Stimulated activated CD8-positive, alpha-beta memory T cell treated with anti-CD3 and anti-CD28 coated beads, Interleukin-12 subunit alpha, Interleukin-12 subunit beta, amount 100 ng/mL, for 4 hours (primary cell): Measurements from ENCODE around the gene WASHC2A.
"Not testable (repeated sequence)": the region's sequence is repeated elsewhere in the genome, so short reads cannot be mapped to it uniquely, and the experiment has no call there.

Experiments used
- DNase-seq: peaks from one replicate; pipeline ENCODE4 v3.0.0-alpha.2; 2020; ENCODE audit warnings: low read depth

WASHC2A gene, protein sequence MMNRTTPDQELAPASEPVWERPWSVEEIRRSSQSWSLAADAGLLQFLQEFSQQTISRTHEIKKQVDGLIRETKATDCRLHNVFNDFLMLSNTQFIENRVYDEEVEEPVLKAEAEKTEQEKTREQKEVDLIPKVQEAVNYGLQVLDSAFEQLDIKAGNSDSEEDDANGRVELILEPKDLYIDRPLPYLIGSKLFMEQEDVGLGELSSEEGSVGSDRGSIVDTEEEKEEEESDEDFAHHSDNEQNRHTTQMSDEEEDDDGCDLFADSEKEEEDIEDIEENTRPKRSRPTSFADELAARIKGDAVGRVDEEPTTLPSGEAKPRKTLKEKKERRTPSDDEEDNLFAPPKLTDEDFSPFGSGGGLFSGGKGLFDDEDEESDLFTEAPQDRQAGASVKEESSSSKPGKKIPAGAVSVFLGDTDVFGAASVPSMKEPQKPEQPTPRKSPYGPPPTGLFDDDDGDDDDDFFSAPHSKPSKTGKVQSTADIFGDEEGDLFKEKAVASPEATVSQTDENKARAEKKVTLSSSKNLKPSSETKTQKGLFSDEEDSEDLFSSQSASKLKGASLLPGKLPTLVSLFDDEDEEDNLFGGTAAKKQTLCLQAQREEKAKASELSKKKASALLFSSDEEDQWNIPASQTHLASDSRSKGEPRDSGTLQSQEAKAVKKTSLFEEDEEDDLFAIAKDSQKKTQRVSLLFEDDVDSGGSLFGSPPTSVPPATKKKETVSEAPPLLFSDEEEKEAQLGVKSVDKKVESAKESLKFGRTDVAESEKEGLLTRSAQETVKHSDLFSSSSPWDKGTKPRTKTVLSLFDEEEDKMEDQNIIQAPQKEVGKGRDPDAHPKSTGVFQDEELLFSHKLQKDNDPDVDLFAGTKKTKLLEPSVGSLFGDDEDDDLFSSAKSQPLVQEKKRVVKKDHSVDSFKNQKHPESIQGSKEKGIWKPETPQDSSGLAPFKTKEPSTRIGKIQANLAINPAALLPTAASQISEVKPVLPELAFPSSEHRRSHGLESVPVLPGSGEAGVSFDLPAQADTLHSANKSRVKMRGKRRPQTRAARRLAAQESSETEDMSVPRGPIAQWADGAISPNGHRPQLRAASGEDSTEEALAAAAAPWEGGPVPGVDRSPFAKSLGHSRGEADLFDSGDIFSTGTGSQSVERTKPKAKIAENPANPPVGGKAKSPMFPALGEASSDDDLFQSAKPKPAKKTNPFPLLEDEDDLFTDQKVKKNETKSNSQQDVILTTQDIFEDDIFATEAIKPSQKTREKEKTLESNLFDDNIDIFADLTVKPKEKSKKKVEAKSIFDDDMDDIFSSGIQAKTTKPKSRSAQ (N-terminal part only)

DNA sequence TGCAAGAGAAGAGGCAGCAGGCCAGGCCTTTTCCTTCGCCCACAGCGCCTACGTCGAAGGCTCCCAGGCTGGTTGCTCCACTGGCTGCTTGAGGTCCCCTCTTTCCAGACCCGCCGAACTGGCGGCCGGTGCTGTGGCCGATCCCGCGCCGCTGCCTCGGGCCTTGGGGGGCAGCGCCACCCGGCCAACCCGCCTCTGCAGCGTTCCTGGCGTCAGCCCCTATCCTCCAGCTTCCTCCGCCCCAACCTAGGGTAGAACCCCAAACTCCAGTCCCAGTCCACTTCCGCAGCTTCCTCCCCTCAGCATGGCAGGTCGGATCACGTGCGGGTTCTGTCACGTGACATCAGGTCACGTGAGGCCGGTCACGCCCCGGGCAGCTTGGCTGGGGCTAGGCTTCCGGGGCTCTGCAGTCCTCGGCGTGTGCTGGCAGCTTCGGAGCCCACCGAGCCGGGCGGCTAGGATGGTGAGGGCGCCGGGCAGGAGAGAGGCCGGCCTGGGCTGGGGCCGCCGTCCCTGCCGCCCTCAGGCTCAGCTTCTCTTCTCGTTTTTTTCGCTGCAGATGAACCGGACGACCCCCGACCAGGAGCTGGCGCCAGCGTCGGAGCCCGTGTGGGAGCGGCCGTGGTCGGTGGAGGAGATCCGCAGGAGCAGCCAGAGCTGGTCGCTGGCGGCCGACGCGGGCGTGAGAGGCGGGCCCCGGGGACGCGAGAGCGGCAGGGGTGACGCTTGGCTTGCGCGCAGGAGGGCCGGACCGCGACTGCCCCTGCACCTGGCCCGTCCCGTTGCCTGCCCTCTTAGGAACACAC lies at the start of gene WASHC2A:
WASHC2A (plus strand) TSS at position 409 of the 806 bp plus-strand sequence; CDS start at position 461, 52 bp downstream.
- DNase-seq, result peak; percentile 64

DNA sequence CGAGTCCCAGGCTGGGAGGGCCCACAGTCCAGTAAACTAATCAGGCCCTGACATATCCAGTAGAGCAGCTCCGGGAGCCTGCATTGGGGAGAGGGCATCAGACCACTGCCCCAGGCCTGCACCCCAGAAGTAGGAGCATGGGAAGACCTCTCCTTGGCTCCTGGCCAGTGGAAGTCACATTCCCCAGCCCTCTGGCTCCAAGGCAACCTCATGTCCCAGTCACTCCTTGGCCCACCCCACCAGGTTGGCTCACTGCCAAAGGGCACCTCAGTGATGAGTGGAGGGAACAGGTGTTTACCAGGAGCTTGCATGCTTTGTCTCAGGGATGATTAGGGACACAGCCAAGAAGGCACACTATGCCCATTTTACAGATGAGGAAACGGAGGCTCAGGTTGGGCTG lies 48.5 kb upstream of the WASHC2A start:
- not testable (repeated sequence) for DNase-seq

DNA sequence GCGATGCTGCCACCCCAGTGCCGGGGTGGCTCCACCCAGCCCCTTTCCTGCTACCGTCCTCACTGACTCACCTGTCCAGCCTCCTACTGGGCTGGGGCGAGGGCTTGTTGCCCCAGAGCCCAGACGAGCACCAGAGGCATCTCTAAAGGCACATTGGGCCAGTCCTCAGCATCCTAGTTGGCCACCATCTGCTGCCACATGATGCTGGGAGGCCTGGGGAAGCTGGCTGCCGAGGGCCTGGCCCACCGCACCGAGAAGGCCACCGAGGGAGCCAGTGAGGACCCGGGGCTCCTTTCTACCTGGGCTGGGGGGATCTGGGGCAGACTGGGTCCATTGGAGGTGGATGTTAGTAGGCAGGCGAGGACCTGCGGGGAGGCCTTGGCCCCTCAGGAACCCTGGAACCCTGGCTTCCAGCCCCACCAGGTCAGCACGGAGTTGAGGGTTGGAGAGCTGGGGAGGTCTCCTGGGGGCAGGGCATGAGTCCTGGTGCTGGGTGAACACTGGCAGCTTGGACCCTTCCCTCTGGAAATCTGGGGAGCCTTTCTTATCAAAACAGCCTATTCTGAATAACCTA lies 47.2 kb upstream of the WASHC2A start:
- not testable (repeated sequence) for DNase-seq

DNA sequence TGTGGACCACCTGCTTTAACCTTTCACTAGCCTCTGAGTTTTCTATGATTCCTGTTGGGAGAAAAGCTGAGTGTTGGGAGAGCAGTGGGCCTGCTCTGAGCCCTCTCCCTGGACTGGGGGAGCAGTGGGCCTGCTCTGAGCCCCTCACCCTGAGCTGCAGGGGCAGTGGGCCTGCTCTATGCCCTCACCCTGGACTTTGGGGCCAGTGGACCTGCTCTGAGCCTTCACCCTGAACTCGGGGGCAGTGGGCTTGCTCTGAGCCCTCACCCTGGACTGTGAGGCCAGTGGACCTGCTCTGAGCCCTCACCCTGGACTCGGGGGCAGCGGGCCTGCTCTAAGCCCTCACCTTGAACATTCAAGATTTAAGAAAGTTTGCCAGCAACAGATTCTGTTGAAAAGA lies 46.1 kb upstream of the WASHC2A start:
- no peak for DNase-seq

DNA sequence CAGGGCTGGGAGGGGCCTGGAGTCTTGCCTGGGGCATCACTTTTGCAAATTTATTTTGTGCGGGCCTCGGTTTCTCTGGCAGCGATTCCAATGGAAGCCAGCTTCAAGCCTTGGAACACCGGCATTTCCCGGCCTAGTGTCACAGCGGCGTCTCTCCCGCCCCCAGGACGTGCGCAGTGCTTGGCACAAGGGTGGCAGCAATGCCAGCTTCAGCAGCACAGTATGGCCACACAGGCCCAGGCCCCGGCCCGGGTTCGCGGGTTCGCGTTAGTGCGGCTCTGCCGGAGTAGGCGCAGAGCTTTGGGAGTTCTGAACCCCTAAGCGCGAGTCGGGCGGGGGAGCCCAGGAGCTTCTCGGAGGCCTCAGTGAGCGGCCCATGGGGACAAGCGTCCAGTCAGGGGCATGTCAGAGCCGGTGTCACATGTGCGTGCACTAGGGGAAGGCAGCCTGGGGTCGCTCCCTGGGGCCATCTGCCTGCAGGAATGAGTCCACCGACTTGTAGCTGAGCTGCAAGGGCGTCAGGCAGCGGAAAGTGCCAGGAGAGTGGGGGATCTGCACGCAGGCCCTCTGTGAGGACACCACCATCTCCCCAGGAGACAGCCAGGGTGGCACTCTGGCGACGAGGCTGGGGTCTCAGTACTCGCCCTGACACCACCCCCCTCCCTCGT lies 42.9 kb upstream of the WASHC2A start:
- not testable (repeated sequence) for DNase-seq

DNA sequence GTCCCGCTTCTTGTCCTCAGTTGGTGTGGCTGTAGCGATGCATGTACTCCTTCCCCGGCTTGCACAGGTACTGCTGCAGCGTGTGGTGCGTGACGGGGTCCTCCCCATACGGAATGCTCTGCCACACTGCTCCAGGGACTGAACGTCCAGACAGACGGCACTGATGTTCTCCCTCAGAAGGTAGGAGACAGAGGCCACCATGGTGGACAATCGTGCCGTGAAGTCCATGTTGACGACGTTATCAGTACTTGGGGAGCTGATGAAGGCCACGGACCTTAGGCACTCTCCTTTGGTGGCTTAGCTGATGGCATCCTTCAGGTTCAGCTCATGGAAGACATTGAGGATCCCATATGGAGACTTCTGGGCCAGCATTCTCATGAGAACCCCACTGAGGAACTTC lies 42.1 kb upstream of the WASHC2A start:
- DNase-seq, result no peak

DNA sequence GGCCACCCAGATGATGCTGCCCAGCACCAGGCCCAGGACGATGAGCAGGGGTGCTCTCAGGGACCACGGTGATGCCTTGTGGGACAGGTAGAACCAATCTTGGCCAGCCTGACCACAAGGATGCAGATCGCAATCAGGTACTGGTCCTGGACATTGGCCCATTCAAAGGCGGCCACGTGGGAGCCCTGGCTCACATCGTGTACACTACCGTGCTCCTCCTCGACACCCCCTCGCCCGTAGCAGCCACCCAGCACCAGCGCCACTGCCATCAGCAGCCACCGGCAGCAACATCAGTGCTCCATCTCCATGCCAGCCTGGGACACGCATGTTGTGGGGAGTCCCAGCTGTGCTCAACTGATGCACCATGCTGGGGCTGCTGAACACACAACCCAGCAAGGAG lies 40.6 kb upstream of the WASHC2A start:
- DNase-seq, result no peak

DNA sequence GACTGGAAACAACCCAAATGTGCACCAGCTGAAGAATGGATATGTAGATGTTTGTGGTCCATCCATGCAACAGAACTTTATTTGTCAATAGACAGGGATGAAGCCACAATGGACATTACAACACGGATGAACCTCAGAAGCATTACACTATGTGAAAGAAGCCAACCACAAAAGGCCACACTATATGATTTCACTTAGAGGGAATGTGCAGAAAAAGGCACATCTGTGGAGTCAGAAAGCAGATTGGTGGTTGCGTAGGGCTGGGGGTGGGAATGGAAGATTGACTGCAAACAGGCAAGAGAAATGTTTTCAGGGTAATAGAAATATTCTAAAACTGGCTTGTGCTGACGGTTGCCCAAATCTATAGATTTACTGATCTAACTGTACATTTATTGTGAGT lies 34.3 kb upstream of the WASHC2A start:
- no peak for DNase-seq

DNA sequence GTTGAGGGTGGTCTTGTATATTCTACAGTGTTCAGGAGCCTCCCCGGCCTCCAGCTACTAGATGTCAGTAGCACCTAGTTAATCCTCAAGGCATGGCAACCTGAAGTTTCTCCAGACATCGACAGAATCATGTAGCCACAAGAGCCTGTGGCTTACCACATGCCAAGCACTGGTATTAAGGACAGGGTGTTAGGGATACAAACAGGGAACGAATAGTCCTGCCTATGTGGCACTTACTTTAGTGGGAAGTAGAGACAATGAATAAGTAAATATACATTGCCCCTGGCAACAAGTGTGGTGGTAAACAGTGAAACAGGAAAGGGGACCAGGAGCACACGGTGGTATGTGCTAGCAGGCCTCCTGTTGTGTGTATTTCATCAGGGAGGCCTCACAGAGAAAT lies 32.4 kb upstream of the WASHC2A start:
- DNase-seq, result not testable (repeated sequence)

DNA sequence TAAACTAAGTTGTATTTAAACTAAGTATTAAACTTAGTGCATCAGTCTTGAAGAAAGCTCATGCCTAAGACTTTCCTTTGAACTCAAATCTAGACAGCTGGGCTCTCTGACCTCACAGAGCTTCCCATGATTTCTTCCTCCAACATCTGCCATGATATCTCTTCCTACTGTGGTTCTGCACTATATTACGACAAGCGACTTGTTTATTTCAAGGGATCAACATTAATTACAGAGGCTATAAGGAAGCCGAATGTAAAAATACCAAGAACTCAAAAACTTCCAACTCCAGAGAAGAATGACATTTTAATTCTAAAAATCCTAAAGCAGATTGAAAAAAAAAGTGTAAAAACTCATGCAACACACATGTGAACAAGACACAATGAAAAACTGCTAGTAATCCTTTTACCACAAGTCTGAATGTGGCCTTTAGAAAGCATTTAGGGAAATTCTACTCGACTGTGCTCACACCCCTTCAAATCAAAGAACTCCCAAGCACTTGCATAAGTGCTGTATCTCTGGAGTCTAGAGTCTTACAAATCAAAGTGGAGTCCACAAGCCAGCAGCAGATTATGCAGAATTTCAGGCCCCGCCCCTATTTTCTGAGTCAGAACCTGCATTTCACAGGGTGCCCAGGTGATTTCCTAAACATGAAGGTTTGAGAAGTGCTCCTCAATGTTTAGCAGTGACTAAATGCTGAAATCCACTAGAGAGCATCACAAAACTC lies 22.7 kb upstream of the WASHC2A start:
- no peak for DNase-seq

DNA sequence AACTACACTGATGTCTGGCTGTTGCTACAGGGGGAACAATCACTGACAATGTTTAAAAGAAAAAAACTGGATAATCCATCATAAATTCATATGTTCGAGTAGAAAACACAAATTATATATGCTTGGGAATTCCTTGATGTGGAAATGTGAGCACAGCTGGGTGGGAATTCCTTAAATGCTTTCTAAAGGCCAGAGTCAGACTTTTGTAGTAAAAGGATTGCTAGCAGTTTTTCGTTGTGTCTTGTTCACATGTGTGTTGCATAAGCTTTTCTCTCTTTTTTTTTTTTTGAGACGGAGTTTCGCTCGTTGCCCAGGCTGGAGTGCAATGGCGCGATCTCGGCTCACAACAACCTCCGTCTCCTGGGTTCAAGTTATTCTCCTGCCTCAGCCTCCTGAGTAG lies 21.3 kb upstream of the WASHC2A start:
- DNase-seq, result not testable (repeated sequence)

DNA sequence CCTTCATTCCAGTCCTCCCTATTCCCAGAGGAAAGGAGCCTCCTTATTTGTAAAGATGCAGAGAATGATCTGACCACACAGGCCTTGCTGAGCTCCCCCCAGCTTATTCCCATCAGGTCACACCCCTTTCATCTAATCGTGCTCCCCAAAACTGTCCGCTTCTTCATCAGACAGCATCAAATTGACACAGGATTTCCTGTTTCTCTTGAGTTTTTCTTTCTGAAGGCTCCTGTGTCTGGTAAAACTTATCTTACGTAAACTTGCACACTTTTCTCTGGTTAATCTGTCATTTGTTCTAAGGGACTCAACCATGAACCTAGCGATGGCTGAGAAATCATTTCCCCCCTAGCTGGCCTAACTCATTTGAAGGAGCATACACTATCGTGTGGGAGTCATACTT lies 20.2 kb upstream of the WASHC2A start:
- DNase-seq, result not testable (repeated sequence)

DNA sequence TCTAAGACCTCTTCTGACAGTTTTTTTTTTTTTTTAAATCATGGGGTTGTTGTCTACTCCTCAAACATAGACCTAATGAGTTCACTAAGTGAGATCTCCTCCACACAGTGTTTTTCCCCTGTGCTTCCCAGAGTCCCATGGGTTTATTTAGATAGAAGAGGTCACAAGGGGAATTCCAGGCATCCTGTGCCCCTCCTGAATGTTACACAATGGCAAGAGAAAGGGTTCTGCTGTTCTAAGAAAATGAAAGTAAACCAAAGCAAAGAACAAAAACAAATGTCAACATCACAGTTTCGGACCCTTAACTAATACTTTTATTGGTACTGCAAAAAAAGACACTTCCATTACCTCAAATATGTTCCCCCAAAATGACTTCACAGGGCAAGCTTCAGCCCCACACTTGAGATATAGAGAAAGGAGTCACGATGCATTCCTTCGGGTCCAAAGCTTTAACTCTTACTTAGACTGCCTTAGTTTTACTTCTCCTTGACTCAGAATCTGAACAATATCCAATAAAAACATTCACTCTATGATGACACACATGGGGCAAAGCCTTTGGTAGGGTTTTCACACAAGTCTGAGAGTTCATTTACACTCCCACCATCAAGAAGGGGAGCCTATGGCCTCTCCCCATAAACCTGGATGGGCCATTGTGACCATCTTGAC lies 15.6 kb upstream of the WASHC2A start:
- not testable (repeated sequence) for DNase-seq

DNA sequence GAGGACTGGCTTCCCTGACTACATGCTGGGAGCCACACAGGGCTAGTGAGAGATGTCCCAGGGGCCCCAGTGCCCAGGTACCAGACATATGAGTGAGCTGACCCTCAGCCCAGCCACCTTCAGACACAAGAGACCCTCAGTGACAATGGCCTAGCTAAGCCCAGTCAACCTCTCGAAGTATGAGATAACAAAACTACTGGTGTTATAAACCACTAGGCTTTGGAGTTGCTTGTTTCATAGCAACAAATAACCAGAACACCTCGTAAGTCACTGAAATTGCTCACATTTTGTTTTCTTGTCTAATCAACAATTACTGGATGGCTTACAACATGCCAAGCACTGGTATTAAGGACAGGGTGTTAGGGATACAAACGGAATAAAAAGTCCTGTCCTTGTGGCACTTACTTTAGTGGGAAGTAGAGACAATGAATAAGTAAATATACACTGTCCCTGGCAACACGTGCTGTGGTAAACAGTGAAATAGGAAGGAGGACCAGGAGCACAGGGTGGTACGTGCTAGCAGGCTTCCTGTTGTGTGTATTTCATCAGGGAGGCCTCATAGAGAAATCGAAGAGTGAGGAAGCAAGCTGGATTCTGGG lies 14.9 kb upstream of the WASHC2A start:
- not testable (repeated sequence) for DNase-seq

DNA sequence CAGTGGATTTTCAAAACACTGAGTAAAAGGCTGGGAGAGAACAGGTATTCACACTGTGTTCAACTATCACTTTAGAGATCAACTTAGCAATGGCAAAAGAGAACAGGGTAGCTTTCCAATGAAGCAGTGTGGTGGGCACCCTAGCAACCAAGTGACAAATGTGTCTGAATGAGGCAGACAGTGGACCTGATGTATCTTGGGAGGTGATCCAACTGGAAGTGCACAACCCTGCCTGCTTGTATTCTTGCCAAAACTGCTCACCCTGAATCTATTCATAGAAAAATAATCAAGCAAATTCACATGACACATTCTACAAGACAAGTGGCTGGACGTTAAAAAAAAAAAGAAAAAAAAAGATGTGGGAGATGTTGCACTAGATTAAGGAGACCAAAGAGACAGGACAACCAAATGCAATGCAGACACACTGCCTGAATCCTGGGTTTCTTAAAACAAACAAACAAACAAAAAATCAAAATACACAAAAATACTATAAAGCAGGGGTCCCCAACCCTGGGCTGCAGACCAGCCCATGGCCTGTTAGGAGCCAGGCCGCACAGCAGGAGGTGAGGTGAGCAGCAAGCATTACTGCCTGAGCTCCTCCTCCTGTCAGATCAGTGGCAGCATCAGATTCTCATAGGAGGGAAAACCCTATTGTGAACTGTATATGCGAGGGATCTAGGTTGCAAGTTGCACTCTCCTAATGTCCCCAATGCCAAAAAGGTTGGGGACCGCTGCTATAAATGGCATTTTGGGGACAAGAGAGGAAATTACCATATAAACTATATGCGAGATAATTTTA lies 12.1 kb upstream of the WASHC2A start:
- DNase-seq, result not testable (repeated sequence)

DNA sequence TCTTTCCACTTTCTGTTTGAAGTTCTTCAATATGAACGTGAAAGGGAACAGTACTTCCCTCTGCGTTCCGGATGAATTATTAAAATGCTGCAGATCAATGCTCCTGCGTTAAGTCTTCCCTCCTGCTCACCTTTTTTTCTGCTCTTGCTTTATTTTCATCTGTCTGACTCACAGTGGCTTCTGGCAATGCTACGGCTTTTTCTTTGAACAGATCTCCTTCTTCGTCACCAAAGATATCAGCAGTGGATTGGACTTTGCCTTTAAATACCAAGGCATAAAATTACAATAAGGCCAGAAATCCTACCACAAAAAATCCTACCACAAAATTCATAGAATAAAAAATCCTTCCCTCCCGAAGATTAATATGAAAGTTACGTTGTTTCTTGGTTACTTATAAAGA lies 11.1 kb upstream of the WASHC2A start:
- DNase-seq, result not testable (repeated sequence)

DNA sequence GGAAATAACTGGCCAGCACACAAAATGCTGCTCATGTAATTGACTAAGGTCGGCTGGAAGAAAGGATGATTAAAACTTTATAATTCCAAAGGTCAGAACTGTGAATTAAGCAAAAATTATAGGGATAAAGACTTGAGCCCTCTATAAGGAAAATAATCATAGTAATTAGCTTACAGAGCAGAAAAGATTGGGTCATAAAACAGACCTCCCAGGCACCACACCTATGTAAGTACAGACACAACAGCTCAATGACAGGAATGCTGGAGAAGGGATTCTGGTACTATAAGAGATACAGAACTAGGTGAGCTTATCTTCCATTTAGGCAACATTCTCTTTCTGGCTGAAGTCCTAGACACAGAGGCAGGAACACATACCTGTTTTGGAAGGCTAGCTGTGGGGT lies 9.0 kb upstream of the WASHC2A start:
- DNase-seq, result not testable (repeated sequence)

DNA sequence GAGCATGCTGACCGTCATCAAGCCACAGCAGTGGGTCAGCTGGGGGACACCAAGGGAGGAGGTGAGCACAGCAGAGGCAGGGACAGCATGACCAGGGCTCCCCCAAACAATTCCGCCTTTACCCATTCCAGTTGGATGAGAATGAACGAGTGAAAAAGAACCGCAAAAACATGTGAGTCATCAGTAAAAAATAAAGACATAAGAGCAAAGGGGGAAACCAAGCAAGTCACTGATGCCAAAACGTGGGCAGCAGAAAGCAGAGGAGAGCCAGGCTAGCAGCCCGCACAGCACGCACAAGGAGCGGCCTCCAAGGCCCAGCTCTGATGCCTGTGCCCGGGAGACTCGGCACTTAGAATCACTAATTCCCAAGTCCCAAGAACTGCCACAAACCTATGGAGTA lies 7.8 kb upstream of the WASHC2A start:
- not testable (repeated sequence) for DNase-seq
